ENCODE data around the gene DTNA. TPM values are rescaled to one million over a fixed set of nuclear protein-coding genes. Genes with fewer than 3 reads are reported as not detected.

The DTNA gene
- total RNA-seq (2022) (0.91 TPM in 1 of 2 replicates, not detected in the other), Bru-seq, nascent RNA (percentile 13 among the genes with signal in this experiment), BruChase-seq, experiment 1, labeled RNA remaining after a 6-hour chase (percentile 10 among the genes with signal in this experiment), BruChase-seq, experiment 2, labeled RNA remaining after a 2-hour chase (percentile 12 among the genes with signal in this experiment)
- long read RNA-seq, result 0 reads

- BruUV-seq (replicated peaks), result no TSS peak
- Mint-ChIP-seq H3K36me3 (ENCODE audit: insufficient read depth, unreplicated experiment) (peaks cover 7% of the 10 kb centered on the region), H3K4me3 (ENCODE audit: unreplicated experiment) (peak within 1 kb of the TSS; percentile 25), H3K27me3 (ENCODE audit: insufficient read depth, unreplicated experiment) (no peaks in the 10 kb centered on the region), H3K27ac (ENCODE audit: low read depth, unreplicated experiment) (peak within 1 kb of the TSS; percentile 3), H3K9me3 (ENCODE audit: unreplicated experiment) (no peaks in the 10 kb centered on the region), H3K4me1 (ENCODE audit: insufficient read depth, unreplicated experiment) (peaks cover 19% of the 10 kb centered on the region)
- no peak for TF ChIP-seq CTCF (IDR thresholded peaks at IDR 0.05; ENCODE audit: unreplicated experiment)
- ChIA-PET POLR2A (interaction anchor here (0.7 to 4.3 kb wide), 9 partner anchors 10 to 787 kb away, joined by 3 to 32 read pairs (median 3); no protein-coding TSS in a partner anchor), CTCF (interaction anchor here (0.5 to 4.7 kb wide), 7 partner anchors 12 to 78 kb away, joined by 3 to 62 read pairs (median 5); no protein-coding TSS in a partner anchor)
- intact Hi-C loops (cut with micrococcal nuclease), result loop anchor here (5.0 kb wide), 3 partner anchors 48 to 108 kb away; no protein-coding TSS in a partner anchor
- DNase-seq (ENCODE audit: unreplicated experiment), result peak; percentile 43
Observed at GRCh38 chr18:34709750-34710441, at the start of gene DTNA. Gene DTNA, plus strand, starts transcription at chr18:34710298. Its CDS starts 45,679 bp downstream, at chr18:34755977.

- Mint-ChIP-seq H3K36me3 (ENCODE audit: insufficient read depth, unreplicated experiment) (no peaks in the 10 kb centered on the region), H3K27me3 (ENCODE audit: insufficient read depth, unreplicated experiment) (no peaks in the 10 kb centered on the region), H3K4me3 (ENCODE audit: unreplicated experiment) (no peak overlapping the region), H3K27ac (ENCODE audit: low read depth, unreplicated experiment) (no peak overlapping the region), H3K4me1 (ENCODE audit: insufficient read depth, unreplicated experiment) (peaks cover 16% of the 10 kb centered on the region), H3K9me3 (ENCODE audit: unreplicated experiment) (no peaks in the 10 kb centered on the region)
- ChIA-PET CTCF (interaction anchor here (0.5 to 5.6 kb wide), 40 partner anchors 8 to 1779 kb away, joined by 3 to 148 read pairs (median 6); partner anchors contain the start of gene DTNA), POLR2A (interaction anchor here (1.0 to 3.9 kb wide), 4 partner anchors 11 to 78 kb away, joined by 3 to 32 read pairs (median 3); partner anchors contain the start of gene DTNA)
- intact Hi-C loops (cut with micrococcal nuclease), result loop anchor here (2.0 to 5.0 kb wide), 4 partner anchors 47 to 538 kb away; no protein-coding TSS in a partner anchor
- no peak for TF ChIP-seq CTCF (IDR thresholded peaks at IDR 0.05; ENCODE audit: unreplicated experiment)
- no TSS peak for BruUV-seq (replicated peaks)
- no peak for DNase-seq (ENCODE audit: unreplicated experiment)
Observed at GRCh38 chr18:34660572-34660971, 49.5 kb upstream of the DTNA start.

GRCh38 chr18:34661464-34662087 lies 48.5 kb upstream of the DTNA start:
- peaks cover 16% of the 10 kb centered on the region for H3K4me1 Mint-ChIP-seq (ENCODE audit: insufficient read depth, unreplicated experiment)
- POLR2A ChIA-PET, result interaction anchor here (0.9 to 3.9 kb wide), 3 partner anchors 11 to 77 kb away, joined by 3 to 32 read pairs (median 4); partner anchors contain the start of gene DTNA
- H3K4me3 Mint-ChIP-seq (ENCODE audit: unreplicated experiment), result no peak overlapping the region
- no peaks in the 10 kb centered on the region for H3K9me3 Mint-ChIP-seq (ENCODE audit: unreplicated experiment)
- peak; percentile 59 for TF ChIP-seq CTCF (IDR thresholded peaks at IDR 0.05; ENCODE audit: unreplicated experiment)
- H3K27ac Mint-ChIP-seq (ENCODE audit: low read depth, unreplicated experiment), result no peak overlapping the region
- CTCF ChIA-PET, result interaction anchor here (0.6 to 5.6 kb wide), 61 partner anchors 9 to 1780 kb away, joined by 3 to 148 read pairs (median 5); partner anchors contain the start of gene DTNA
- no TSS peak for BruUV-seq (replicated peaks)
- H3K36me3 Mint-ChIP-seq (ENCODE audit: insufficient read depth, unreplicated experiment), result no peaks in the 10 kb centered on the region
- intact Hi-C loops (cut with micrococcal nuclease), result loop anchor here (1.0 to 5.0 kb wide), 5 partner anchors 46 to 539 kb away; no protein-coding TSS in a partner anchor
- H3K27me3 Mint-ChIP-seq (ENCODE audit: insufficient read depth, unreplicated experiment), result no peaks in the 10 kb centered on the region
- DNase-seq (ENCODE audit: unreplicated experiment), result peak; percentile 67
